ENCODE measurements around the gene TMEM108.

TMEM108 gene

GRCh38 chr3:133439563-133439962, 401.4 kb downstream of the TMEM108 start:
- DNase-seq: no peak

- no peak for DNase-seq
These were observed 402.5 kb downstream of the TMEM108 start for GRCh38 chr3:133440652-133441051.

GRCh38 chr3:133441867-133442270, 403.7 kb downstream of the TMEM108 start:
- DNase-seq: no peak

- no peak for DNase-seq
These were observed 404.3 kb downstream of the TMEM108 start for GRCh38 chr3:133442518-133442917.

GRCh38 chr3:133443649-133444422, 405.6 kb downstream of the TMEM108 start:
- peak; percentile 93 for DNase-seq

DNA sequence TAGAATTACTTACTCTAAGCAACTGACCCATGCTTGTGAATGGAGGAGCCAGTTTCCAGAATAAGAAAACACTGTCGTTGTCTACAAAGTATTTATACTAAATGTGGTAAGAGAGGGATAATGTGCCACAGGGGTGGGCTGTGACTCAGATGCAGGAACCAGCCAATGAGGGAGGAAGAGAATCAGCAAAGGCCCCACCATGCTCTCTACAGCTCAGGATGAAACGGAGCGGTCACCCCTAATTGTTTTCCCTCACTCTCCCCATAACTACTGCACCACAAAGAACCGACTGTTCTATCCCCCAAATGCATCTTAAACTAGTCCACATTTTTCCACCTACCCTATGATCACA, 406.2 kb downstream of the TMEM108 start:
- DNase-seq: no peak

- no peak for DNase-seq
These were observed 406.9 kb downstream of the TMEM108 start for GRCh38 chr3:133445108-133445507.
